Activated CD4-positive, alpha-beta memory T cell treated with anti-CD3 and anti-CD28 coated beads for 36 hours (primary cell): ENCODE results near the gene KRR1. TPM values are rescaled to one million over a fixed set of nuclear protein-coding genes. Genes with fewer than 3 reads are reported as not detected.
"Not testable (repeated sequence)": the region's sequence is repeated elsewhere in the genome, so short reads cannot be mapped to it uniquely, and the experiment has no call there.

Experiments used
- CTCF ChIA-PET: fragments of 350-600 bp; sonication (Branson Sonifier 250); formaldehyde crosslinking; loops from one replicate; lab custom pipeline; 2021; ENCODE audit warnings: antibody characterized with exemption, inconsistent platforms; lab: Charles Lee
- POLR2A ChIA-PET: fragments of 350-600 bp; sonication (Branson Sonifier 250); formaldehyde crosslinking; loops from one replicate; lab custom pipeline; 2021; ENCODE audit warnings: antibody characterized with exemption; lab: Charles Lee
- DNase-seq: peaks from one replicate; pipeline ENCODE4 v3.0.0-alpha.2; 2020
- H3K27ac Mint-ChIP-seq: one replicate; pipeline ENCODE4 v1.8.0; 2021; ENCODE audit warnings: mixed read lengths
- H3K27me3 Mint-ChIP-seq: one replicate; pipeline ENCODE4 v1.8.0; 2021; ENCODE audit warnings: mixed read lengths
- H3K36me3 Mint-ChIP-seq: one replicate; pipeline ENCODE4 v1.8.0; 2021; ENCODE audit warnings: mixed read lengths
- H3K4me1 Mint-ChIP-seq: one replicate; pipeline ENCODE4 v1.8.0; 2021; ENCODE audit warnings: low read depth, mixed read lengths
- H3K4me3 Mint-ChIP-seq: one replicate; pipeline ENCODE4 v1.8.0; 2021; ENCODE audit warnings: mild to moderate bottlenecking, mixed read lengths
- H3K9me3 Mint-ChIP-seq: one replicate; pipeline ENCODE4 v1.8.0; 2021; ENCODE audit warnings: mixed read lengths
- intact Hi-C: fragments of 100-400 bp; cut with micrococcal nuclease; formaldehyde crosslinking; loops from one replicate; pipeline ENCODE4 v1.15.1; 2023
- total RNA-seq, 2 experiments: library from RNA; stranded (reverse); gene quantifications; one replicate each; pipeline ENCODE4 v1.2.3, GENCODE V29; 2021

Gene KRR1
- total RNA-seq, 2 experiments from 2014 or later, result 96.6 to 106 TPM

DNA sequence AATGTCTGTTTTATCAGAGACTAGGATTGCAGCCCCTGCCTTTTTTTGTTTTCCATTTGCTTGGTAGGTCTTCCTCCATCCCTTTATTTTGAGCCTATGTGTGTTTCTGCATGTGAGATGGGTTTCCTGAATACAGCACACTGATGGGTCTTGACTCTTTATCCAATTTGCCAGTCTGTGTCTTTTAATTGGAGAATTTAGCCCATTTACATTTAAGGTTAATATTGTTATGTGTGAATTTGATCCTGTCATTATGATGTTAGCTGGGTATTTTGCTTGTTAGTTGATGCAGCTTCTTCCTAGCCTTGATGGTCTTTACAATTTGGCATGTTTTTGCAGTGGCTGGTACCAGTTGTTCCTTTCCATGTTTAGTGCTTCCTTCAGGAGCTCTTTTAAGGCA is 9.8 kb upstream of the KRR1 start:
- H3K27ac Mint-ChIP-seq, CTCF ChIA-PET, H3K36me3 Mint-ChIP-seq, DNase-seq, intact Hi-C loops, POLR2A ChIA-PET, H3K4me3 Mint-ChIP-seq, H3K9me3 Mint-ChIP-seq, H3K4me1 Mint-ChIP-seq: not testable (repeated sequence)
- H3K27me3 Mint-ChIP-seq, result peaks cover 16% of the 10 kb centered on the region

DNA sequence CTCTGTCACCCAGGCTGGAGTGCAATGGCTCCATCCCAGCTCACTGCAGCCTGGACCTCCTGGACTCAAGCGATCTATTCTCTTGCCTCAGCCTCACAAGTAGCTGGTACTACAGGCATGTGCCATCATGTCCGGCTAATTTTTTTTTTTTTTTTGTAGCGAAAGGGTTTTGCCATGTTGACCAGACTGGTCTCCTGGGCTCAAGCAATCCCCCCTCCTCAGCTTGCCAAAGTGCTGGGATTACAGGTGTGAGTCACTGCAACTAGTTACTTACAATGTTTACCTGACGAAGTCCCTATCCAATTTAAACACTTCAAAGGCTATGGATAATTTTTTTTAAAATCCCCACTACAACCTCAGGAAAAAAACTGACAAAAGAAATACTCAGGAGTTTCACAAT is 1.8 kb downstream of the KRR1 start:
- Mint-ChIP-seq H3K27me3 (no peaks in the 10 kb centered on the region), H3K9me3 (no peaks in the 10 kb centered on the region), H3K36me3 (peaks cover 29% of the 10 kb centered on the region), H3K4me1 (peaks cover 31% of the 10 kb centered on the region), H3K4me3 (peak overlapping the region; percentile 99), H3K27ac (peak overlapping the region; percentile 98)
- no peak for DNase-seq
- ChIA-PET POLR2A (interaction anchor here (0.6 kb wide), 2 partner anchors 15 to 20 kb away, joined by 5 to 8 read pairs; no protein-coding TSS in a partner anchor), CTCF (no interaction called here)
- intact Hi-C loops, result loop anchor here (2.0 to 5.0 kb wide), 5 partner anchors 175 to 1049 kb away; partner anchors contain the start of genes ATXN7L3B, GLIPR1L1 and OSBPL8

DNA sequence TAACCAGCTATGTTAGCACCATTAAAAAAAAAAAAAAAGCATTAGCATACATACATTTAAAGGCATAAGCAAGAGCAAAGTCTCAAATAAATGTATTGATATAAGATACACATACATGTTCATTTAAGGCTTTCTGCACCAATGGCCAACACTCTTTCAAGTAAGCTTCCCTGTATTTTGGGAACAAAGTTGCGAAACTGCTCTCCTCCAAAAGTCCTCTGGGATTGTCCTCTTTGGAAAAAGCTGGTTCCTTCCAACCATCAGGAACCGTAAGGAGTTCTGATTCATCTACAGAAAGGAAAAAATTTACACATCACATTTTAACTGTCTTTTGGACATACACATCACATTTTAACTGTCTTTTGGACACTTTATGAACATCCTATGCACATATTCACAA is 3.2 kb downstream of the KRR1 start:
- H3K27ac Mint-ChIP-seq, result peak overlapping the region; percentile 26

DNA sequence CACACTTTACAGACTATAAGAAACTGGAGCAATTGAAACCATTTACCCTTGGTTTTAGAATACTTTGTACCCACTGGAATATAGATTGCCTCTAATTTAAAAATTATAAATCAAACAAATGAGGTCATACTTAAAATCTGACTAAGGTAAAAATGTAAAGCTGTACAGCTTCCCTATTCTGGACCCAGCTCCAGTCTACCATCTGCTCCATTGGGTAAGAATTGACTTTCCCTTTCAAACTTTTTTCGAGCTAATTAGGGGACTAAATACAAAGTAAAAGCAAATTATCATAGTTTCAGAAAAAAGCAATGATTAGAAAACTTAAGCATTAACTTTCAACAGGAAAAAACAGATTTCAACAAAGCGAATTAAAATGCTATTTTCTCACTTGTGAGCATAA is 4.3 kb downstream of the KRR1 start:
- Mint-ChIP-seq H3K36me3 (peaks cover 34% of the 10 kb centered on the region), H3K4me3 (no peak overlapping the region), H3K27ac (no peak overlapping the region), H3K27me3 (no peaks in the 10 kb centered on the region), H3K9me3 (no peaks in the 10 kb centered on the region), H3K4me1 (peaks cover 31% of the 10 kb centered on the region)
- DNase-seq, result no peak
- intact Hi-C loops, result no loop called here
- ChIA-PET CTCF (interaction anchor here (1.2 to 2.2 kb wide), 7 partner anchors 10 to 818 kb away, joined by 3 to 15 read pairs (median 7); partner anchors contain the start of genes GLIPR1L1 and PHLDA1), POLR2A (no interaction called here)

More for the DNA sequence above, 3.2 kb downstream of the KRR1 start:
- Mint-ChIP-seq H3K4me3 (no peak overlapping the region), H3K36me3 (peaks cover 34% of the 10 kb centered on the region), H3K4me1 (peaks cover 31% of the 10 kb centered on the region), H3K9me3 (no peaks in the 10 kb centered on the region), H3K27me3 (no peaks in the 10 kb centered on the region)
- intact Hi-C loops, result no loop called here
- CTCF ChIA-PET, result interaction anchor here (1.0 to 2.2 kb wide), 7 partner anchors 18 to 819 kb away, joined by 3 to 15 read pairs (median 7); partner anchors contain the start of genes GLIPR1L1 and PHLDA1
- no peak for DNase-seq
- POLR2A ChIA-PET, result no interaction called here

DNA sequence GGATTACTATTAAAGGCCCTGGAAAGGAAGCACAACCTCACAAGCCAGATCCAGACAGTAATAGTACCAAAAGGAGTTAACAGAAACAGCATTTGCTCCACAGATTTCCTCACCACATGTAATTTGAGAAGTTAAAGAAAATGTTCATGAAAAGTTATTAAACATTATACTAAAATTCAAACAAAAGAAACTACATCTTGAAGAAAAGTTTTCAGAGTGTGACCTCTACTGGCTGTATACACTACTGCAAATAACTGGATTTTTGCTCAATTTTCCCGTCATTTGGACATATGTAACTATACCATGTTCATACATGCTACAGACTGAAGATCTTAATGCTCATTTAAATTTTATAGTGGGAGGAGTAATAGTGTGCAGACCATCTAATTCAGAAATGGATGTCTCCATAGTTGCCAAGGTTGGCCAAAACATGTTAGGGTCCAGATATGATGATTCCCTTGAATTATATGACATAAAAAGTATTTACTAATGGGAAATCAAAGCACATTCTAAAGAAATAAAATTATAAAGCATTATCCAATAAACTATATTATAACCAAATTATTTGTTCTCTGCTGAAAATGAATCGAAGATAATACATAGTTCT is 5.6 kb downstream of the KRR1 start:
- peaks cover 33% of the 10 kb centered on the region for H3K36me3 Mint-ChIP-seq
- DNase-seq, result no peak
- no peaks in the 10 kb centered on the region for H3K9me3 Mint-ChIP-seq
- no peak overlapping the region for H3K27ac Mint-ChIP-seq
- H3K4me1 Mint-ChIP-seq, result peaks cover 26% of the 10 kb centered on the region
- intact Hi-C loops, result loop anchor here (1.0 kb wide), 3 partner anchors 69 to 172 kb away; partner anchors contain the start of genes GLIPR1L1 and GLIPR1L2
- ChIA-PET CTCF (interaction anchor here (1.0 to 6.7 kb wide), 8 partner anchors 21 to 311 kb away, joined by 3 to 70 read pairs (median 4); partner anchors contain the start of genes GLIPR1, GLIPR1L1 and GLIPR1L2), POLR2A (no interaction called here)
- no peak overlapping the region for H3K4me3 Mint-ChIP-seq
- H3K27me3 Mint-ChIP-seq, result no peaks in the 10 kb centered on the region

DNA sequence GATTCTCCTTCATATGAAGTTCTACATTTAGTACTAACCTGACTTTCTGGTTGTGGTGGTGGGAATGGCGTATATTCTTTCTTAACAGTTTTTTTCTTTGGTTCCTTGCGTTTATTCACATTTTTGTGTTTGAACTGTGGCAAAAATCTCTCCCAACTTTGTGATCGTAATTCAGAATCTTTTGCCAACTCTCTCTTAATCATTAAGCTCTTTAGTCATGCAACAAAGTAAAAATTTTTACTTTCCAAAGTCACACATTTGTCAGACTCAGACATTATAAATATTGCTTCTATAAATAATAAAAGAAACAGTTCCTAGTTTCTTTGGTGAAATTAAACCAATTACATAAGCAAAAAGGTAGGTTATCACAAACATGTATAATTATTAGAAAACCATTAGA is 7.5 kb downstream of the KRR1 start:
- Mint-ChIP-seq H3K36me3 (peaks cover 35% of the 10 kb centered on the region), H3K27ac (no peak overlapping the region), H3K9me3 (no peaks in the 10 kb centered on the region), H3K27me3 (no peaks in the 10 kb centered on the region), H3K4me1 (peaks cover 10% of the 10 kb centered on the region), H3K4me3 (no peak overlapping the region)
- no peak for DNase-seq
- CTCF ChIA-PET, result interaction anchor here (0.6 to 6.7 kb wide), 4 partner anchors 19 to 533 kb away, joined by 3 to 70 read pairs (median 23); partner anchors contain the start of genes GLIPR1L1 and PHLDA1
- POLR2A ChIA-PET, result no interaction called here
- intact Hi-C loops, result no loop called here

DNA sequence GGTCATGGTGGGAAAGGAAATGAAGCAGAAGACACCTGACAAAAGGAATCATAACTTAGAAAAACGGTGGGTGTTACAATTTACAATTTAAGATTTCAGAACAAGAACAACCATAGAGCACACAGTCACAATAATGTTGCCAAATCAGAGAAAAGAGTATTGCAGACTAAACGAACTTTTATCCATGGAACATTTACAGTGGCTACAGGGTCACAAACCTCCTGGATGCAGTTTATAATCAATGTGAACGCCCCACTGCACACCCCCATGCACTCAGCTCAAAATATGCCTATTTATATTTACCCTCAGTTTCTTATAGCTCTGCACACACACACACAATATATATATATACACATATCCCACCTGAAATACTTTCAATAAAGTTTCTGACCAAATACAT is 8.0 kb downstream of the KRR1 start:
- Mint-ChIP-seq H3K27ac (no peak overlapping the region), H3K9me3 (no peaks in the 10 kb centered on the region), H3K36me3 (peaks cover 38% of the 10 kb centered on the region), H3K27me3 (no peaks in the 10 kb centered on the region), H3K4me3 (no peak overlapping the region), H3K4me1 (peaks cover 10% of the 10 kb centered on the region)
- no peak for DNase-seq
- intact Hi-C loops, result no loop called here
- POLR2A ChIA-PET, result interaction anchor here (1.6 kb wide), 1 partner anchor 20 kb away, joined by 3 read pairs; no protein-coding TSS in a partner anchor
- CTCF ChIA-PET, result interaction anchor here (0.6 to 6.7 kb wide), 4 partner anchors 19 to 533 kb away, joined by 3 to 70 read pairs (median 23); partner anchors contain the start of genes GLIPR1L1 and PHLDA1

DNA sequence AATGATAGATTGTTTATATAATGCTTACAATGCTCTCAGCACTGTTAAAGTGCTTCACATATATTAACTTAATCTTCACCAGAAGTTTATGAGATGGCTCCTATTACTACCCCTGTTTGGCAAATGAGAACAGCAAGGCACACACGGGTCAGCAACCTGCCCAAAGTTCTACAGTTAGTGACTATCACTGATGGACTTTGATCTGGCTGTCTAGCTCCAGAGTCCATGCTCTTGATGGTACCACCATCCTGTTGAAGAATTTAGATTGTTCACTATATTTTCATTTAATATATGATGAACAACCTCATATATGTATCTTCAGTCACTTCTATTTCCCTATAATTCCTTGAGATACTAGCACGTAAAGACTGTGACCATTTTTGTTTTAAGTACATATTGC is 20.2 kb downstream of the KRR1 start:
- Mint-ChIP-seq H3K4me1 (peaks cover 36% of the 10 kb centered on the region), H3K27ac (no peak overlapping the region), H3K27me3 (no peaks in the 10 kb centered on the region), H3K4me3 (no peak overlapping the region), H3K9me3 (no peaks in the 10 kb centered on the region), H3K36me3 (peaks cover 9% of the 10 kb centered on the region)
- CTCF ChIA-PET, result no interaction called here
- intact Hi-C loops, result no loop called here
- POLR2A ChIA-PET, result no interaction called here
- DNase-seq, result no peak

DNA sequence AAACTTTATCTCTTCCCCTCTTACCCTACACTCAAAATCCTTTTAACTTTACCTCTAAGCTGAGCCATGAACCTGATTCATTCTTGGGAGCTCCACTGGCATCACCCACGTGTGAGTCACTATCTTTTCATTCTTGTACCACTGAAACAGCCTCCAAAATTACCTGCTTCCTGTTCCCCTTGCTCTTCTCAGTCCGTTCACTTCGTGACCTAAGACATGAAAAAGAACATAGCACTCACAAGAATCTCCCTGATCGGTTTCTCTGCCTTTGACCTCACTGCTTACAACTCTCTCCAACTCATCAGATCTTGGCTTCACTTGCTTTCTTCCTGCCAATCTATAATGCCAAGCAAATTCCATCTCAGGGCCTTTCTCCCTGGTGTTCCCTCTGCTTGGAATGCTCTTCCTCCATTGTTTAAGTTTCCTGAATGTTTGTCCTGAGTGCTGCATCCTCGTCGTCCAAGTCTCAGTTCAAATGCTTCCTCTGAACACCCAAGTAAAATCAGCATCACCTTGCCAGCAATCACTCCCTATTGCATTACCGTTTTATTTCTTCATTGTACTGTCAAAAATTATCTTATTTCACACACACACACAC is 21.7 kb downstream of the KRR1 start:
- POLR2A ChIA-PET, result interaction anchor here (0.6 to 1.9 kb wide), 4 partner anchors 10 to 21 kb away, joined by 3 to 9 read pairs (median 8); partner anchors contain the start of genes GLIPR1 and KRR1
- intact Hi-C loops, result loop anchor here (1.0 to 10.0 kb wide), 4 partner anchors 9 to 968 kb away; partner anchors contain the start of genes ATXN7L3B, GLIPR1 and KRR1
- CTCF ChIA-PET, result interaction anchor here (0.6 to 1.9 kb wide), 5 partner anchors 99 to 594 kb away, joined by 3 to 8 read pairs (median 3); partner anchors contain the start of genes GLIPR1L1 and GLIPR1L2
- DNase-seq, result peak; percentile 58
- no peak overlapping the region for H3K4me3 Mint-ChIP-seq
- H3K36me3 Mint-ChIP-seq, result peaks cover 9% of the 10 kb centered on the region
- H3K4me1 Mint-ChIP-seq, result peaks cover 45% of the 10 kb centered on the region
- no peaks in the 10 kb centered on the region for H3K27me3 Mint-ChIP-seq
- H3K27ac Mint-ChIP-seq, result peak overlapping the region; percentile 72
- no peaks in the 10 kb centered on the region for H3K9me3 Mint-ChIP-seq

DNA sequence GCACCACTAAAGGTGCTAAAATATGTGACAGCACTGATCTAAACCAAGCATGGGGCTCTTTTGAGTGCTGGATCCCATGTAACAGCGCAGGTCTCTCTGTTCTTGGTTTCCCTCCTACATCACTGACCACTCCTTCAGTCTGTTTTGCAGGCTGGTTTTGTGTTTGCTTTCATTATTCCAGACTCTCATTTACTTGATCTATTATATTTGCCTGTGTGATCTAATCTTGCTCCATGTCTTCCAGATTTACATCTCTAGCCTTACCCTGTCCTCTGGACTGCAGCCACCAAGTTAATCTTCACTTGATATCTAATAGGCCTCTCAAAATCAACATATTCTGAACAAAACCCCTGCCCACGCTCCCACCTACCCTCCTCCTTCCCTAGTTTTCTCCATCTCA is 22.2 kb downstream of the KRR1 start:
- Mint-ChIP-seq H3K4me1 (peaks cover 50% of the 10 kb centered on the region), H3K9me3 (no peaks in the 10 kb centered on the region), H3K36me3 (peaks cover 11% of the 10 kb centered on the region), H3K4me3 (no peak overlapping the region), H3K27ac (peak overlapping the region; percentile 72), H3K27me3 (no peaks in the 10 kb centered on the region)
- DNase-seq, result no peak
- POLR2A ChIA-PET, result interaction anchor here (0.6 to 1.9 kb wide), 4 partner anchors 9 to 22 kb away, joined by 3 to 9 read pairs (median 8); partner anchors contain the start of genes GLIPR1 and KRR1
- CTCF ChIA-PET, result interaction anchor here (0.8 to 1.9 kb wide), 4 partner anchors 98 to 578 kb away, joined by 3 to 8 read pairs (median 4); partner anchors contain the start of genes GLIPR1L1 and GLIPR1L2
- intact Hi-C loops, result loop anchor here (1.0 to 10.0 kb wide), 4 partner anchors 9 to 968 kb away; partner anchors contain the start of genes ATXN7L3B, GLIPR1 and KRR1

DNA sequence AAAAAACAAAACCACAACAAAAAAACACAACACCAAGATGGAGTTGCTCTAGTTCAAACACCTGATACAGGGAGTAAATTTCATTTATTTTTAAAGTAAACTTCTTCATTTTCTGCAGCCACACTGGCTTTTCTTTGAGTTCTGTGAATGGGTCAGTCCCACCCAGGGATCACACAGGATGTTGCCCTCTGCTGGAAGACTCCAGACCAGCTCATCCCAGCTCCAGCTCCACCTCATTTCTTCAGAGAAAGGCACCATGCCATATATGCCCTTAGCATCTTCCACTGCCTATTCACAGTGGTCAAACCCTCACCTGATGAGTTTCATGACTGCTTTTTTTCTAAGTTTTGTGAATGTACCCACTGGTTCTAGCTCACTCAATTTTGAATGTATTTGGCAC is 22.9 kb downstream of the KRR1 start:
- CTCF ChIA-PET, result interaction anchor here (0.7 to 1.9 kb wide), 5 partner anchors 97 to 551 kb away, joined by 3 to 8 read pairs (median 3); partner anchors contain the start of genes GLIPR1L1 and GLIPR1L2
- no peak overlapping the region for H3K27ac Mint-ChIP-seq
- H3K27me3 Mint-ChIP-seq, result no peaks in the 10 kb centered on the region
- POLR2A ChIA-PET, result interaction anchor here (1.9 kb wide), 1 partner anchor 23 kb away, joined by 8 read pairs; the partner anchor contains the start of gene KRR1
- H3K4me3 Mint-ChIP-seq, result no peak overlapping the region
- peak; percentile 29 for DNase-seq
- H3K36me3 Mint-ChIP-seq, result peaks cover 11% of the 10 kb centered on the region
- peaks cover 55% of the 10 kb centered on the region for H3K4me1 Mint-ChIP-seq
- H3K9me3 Mint-ChIP-seq, result no peaks in the 10 kb centered on the region
- intact Hi-C loops, result loop anchor here (5.0 to 10.0 kb wide), 2 partner anchors 954 to 969 kb away; partner anchors contain the start of gene ATXN7L3B
